ENCODE measurements around the gene OOSP4A. TPM values are rescaled to one million over a fixed set of nuclear protein-coding genes. Genes with fewer than 3 reads are reported as not detected.

OOSP4A gene
- total and polyA plus RNA-seq, 10 of the 15 experiments (the other 5 are each of a cell fraction or from before 2014, with no cell fraction given) = not detected

DNA sequence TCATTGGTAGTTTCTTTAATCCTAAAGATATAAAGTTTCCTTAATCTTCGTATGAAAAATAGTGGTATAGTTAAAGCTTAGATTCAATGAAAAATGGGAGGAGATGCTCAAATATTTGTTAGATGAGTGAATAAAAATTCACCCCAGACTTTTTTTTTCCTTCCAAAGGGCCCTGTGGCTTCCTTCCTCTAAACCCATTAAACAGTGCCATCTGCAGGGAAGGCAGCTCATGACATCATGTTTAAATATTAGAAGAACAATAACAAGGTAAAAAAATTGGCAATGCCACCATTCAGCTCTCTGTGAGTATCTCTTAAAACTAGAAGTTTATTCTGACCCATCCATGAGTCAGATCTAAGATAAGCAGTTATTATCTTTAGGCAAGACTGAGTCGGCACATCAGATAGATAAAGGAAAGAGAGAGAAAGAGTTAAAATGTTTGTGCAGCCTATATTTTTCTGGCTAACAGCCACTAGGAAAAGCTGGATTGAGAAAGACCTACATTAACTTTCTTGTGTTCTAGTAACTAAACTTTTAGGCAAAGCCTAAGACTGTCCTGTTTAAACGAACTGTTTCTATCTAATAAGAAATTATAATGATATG is 44.7 kb upstream of the OOSP4A start (continued):
- TF ChIP-seq SMC3 (IDR thresholded peaks at IDR 0.05; ENCODE audit: borderline replicate concordance, low read length) = peak; percentile 23; the same call in 1 of the 2 replicates
- peak; percentile 59 for TF ChIP-seq RAD21 (IDR thresholded peaks at IDR 0.05; ENCODE audit: insufficient read depth, low read depth, low read length)
- TF ChIP-seq ESRRA (IDR thresholded peaks at IDR 0.05; ENCODE audit: low read length) = no peak
- TF ChIP-seq BRCA1 (IDR thresholded peaks at IDR 0.05; ENCODE audit: low read depth, low read length) = no peak

GRCh38 chr11:59923813-59924212 is 40.0 kb upstream of the OOSP4A start:
- 74% methylated on average over 6 of the region's 6 CpGs for WGBS (ENCODE audit: insufficient coverage, insufficient replicate concordance, low lambda C conversion rate, missing lambda C conversion rate)
- ChIA-PET CTCF (interaction anchor here (1.0 to 1.4 kb wide), 2 partner anchors 73 to 327 kb away, joined by 3 to 4 read pairs; no protein-coding TSS in a partner anchor), POLR2A (no interaction called here), SMC1A (ENCODE audit: uncharacterized antibody, unreplicated experiment) (no interaction called here), RAD21 (ENCODE audit: unreplicated experiment) (no interaction called here)
- intact Hi-C loops (cut with micrococcal nuclease; ENCODE audit: unreplicated experiment) (no loop called here), in situ Hi-C loops (cut with MboI) (no loop called here)
- Histone ChIP-seq H4K20me1 (ENCODE audit: control insufficient read depth, insufficient read depth) (no peaks in the 10 kb centered on the region), H3K36me3 (ENCODE audit: control insufficient read depth in 2 of 2, insufficient read depth in 2 of 2, low read length in 1 of 2) (no peaks in the 10 kb centered on the region), H3K79me2 (ENCODE audit: control insufficient read depth, insufficient read depth, low read length) (no peaks in the 10 kb centered on the region), H3K9ac (ENCODE audit: control insufficient read depth, insufficient read depth, low read length) (no peak overlapping the region), H2AFZ (ENCODE audit: control insufficient read depth, low read depth, low read length) (no peak overlapping the region), H3K4me1 (ENCODE audit: control insufficient read depth, insufficient read depth, low read length) (no peaks in the 10 kb centered on the region), H3K4me3 (no peak overlapping the region), H3K27ac (ENCODE audit: control insufficient read depth, insufficient read depth) (no peak overlapping the region), H3K9me3 (replicated peaks; ENCODE audit: control insufficient read depth, insufficient read depth, low read length) (no peaks in the 10 kb centered on the region; the same call in 2 of the 3 replicates), H3K4me2 (ENCODE audit: control insufficient read depth, insufficient read depth) (no peak overlapping the region), H3K27me3 (replicated peaks in 1 of 2; ENCODE audit: control insufficient read depth in 2 of 2, insufficient read depth in 2 of 2, low read length in 1 of 2) (no peaks in the 10 kb centered on the region)
- no peak for TF ChIP-seq NFIC (IDR thresholded peaks at IDR 0.05; ENCODE audit: low read depth, low read length)
- 0 out of 2 replicates have a peak, but pooled peaks have one; percentile 25 for TF ChIP-seq CBX5 (IDR thresholded peaks at IDR 0.05; ENCODE audit: low read depth)
- TF ChIP-seq CHD1 (IDR thresholded peaks at IDR 0.05; ENCODE audit: low read depth, low read length) = no peak
- no peak for TF ChIP-seq RELA (IDR thresholded peaks at IDR 0.05; ENCODE audit: borderline replicate concordance, partially characterized antibody)
- TF ChIP-seq ZZZ3 (IDR thresholded peaks at IDR 0.05; ENCODE audit: control insufficient read depth, insufficient read length, low read depth) = no peak
- no peak for TF ChIP-seq EGR1 (IDR thresholded peaks at IDR 0.05; ENCODE audit: borderline replicate concordance in 1 of 2, low read depth in 2 of 2, low read length in 2 of 2)
- ATAC-seq = no peak
- no peak for DNase-seq (ENCODE audit: low read depth, low spot score)
- no peak for FAIRE-seq
- no TSS peak for BruUV-seq (replicated peaks)

Measured in GM12878 (cell line).